ENCODE results near the gene TYMP. TPM values are rescaled to one million over a fixed set of nuclear protein-coding genes. Genes with fewer than 3 reads are reported as not detected.

The TYMP gene
- total RNA-seq, 4 donors from 2014 or later = 86.0 to 281 (median 137) TPM

DNA sequence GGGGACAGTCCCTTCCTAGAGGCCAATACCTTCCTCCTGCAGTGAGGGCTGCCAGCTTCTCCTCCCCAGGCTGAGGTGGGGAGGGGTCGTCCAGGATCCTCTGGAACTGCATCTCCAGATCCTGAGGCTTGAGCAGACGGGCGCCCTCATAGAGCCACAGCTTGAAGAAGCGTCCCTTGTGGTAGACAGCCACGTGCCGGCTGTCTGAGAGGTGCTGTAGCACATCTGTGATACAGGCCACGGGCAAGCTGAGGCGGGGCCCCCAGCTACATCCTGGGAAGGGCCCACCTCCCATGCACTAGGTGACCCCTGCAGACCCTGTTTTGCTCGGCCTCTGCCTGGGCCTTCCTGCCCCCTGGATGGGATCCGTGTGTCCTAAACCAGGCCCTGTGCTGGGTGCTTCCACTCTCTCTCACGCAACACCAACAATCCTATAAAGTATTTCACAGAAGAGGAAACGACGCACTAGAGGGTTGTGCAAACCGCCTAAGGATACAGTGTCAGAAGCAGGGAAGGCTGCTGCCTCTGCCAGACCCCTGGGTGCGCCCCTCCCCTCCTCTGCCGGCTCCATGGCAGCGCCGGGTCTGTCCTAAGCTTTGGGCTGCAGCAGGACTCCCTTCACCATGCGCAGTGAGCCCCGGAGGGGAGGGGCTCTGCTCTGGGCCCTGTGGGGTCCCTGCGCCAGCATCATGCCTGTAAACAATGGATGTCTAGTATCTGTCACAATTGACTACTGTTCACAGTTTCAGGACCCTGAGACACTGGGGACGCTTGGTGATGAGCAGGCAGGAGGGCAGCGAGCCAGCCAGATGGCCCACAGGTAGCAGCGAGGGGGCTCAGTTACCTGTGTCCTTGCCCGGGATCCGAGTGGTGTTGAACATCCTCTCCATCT is 43.9 kb upstream of the TYMP start:
- DNase-seq = no peak
- Histone ChIP-seq H3K4me1 (peaks cover 5 to 12% (median 8%) of the 10 kb centered on the region in 3 donors), H3K9me3 (no peaks in the 10 kb centered on the region), H3K27me3 (no peaks in the 10 kb centered on the region), H3K27ac (no peak overlapping the region), H3K36me3 (peaks cover 6 to 74% (median 6%) of the 10 kb centered on the region in 3 donors), H3K4me3 (no peak overlapping the region)
- 89% methylated on average over 6 to 14 of the region's 26 CpGs for WGBS, 2 donors
- intact Hi-C loops (cut with DNase I) = no loop called here
- TF ChIP-seq, protein P1, sequence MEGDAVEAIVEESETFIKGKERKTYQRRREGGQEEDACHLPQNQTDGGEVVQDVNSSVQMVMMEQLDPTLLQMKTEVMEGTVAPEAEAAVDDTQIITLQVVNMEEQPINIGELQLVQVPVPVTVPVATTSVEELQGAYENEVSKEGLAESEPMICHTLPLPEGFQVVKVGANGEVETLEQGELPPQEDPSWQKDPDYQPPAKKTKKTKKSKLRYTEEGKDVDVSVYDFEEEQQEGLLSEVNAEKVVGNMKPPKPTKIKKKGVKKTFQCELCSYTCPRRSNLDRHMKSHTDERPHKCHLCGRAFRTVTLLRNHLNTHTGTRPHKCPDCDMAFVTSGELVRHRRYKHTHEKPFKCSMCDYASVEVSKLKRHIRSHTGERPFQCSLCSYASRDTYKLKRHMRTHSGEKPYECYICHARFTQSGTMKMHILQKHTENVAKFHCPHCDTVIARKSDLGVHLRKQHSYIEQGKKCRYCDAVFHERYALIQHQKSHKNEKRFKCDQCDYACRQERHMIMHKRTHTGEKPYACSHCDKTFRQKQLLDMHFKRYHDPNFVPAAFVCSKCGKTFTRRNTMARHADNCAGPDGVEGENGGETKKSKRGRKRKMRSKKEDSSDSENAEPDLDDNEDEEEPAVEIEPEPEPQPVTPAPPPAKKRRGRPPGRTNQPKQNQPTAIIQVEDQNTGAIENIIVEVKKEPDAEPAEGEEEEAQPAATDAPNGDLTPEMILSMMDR (IDR thresholded peaks at IDR 0.05) = no peak
- TF ChIP-seq POLR2A (IDR thresholded peaks at IDR 0.05) = no peak

DNA sequence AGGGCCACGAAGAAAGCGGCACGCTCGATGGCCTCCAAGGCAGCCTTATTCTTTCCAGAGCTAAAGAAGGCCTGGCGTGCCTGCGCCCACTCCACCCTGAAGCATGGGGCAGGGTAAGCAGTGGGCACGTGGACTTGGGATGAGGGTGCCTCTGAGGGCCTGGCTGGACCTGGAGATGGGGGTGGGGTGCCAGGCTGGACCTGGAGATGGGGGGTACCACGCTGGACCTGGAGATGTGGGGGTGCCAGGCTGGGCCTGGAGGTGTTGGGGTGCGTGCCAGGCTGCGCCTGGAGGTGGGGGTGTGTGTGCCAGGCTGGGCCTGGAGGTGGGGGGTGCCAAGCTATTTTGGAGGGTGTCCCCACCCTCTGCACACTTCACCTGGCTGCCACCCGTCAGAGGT is 43.2 kb upstream of the TYMP start:
- TF ChIP-seq, protein P1 (IDR thresholded peaks at IDR 0.05) = no peak
- no peak for TF ChIP-seq POLR2A (IDR thresholded peaks at IDR 0.05)
- DNase-seq = no peak
- peaks cover under 1 to 5% (median 3%) of the 10 kb centered on the region in 3 donors for H3K4me1 ChIP-seq
- H3K27me3 ChIP-seq = no peaks in the 10 kb centered on the region
- intact Hi-C loops (cut with DNase I) = no loop called here
- H3K9me3 ChIP-seq = no peaks in the 10 kb centered on the region
- WGBS, 2 donors = 96% methylated on average over 5 of the region's 11 CpGs; no CpG with 5 or more reads in 1 of the 2 donors
- H3K36me3 ChIP-seq = peaks cover 6 to 80% (median 6%) of the 10 kb centered on the region in 3 donors
- no peak overlapping the region for H3K27ac ChIP-seq
- no peak overlapping the region for H3K4me3 ChIP-seq

DNA sequence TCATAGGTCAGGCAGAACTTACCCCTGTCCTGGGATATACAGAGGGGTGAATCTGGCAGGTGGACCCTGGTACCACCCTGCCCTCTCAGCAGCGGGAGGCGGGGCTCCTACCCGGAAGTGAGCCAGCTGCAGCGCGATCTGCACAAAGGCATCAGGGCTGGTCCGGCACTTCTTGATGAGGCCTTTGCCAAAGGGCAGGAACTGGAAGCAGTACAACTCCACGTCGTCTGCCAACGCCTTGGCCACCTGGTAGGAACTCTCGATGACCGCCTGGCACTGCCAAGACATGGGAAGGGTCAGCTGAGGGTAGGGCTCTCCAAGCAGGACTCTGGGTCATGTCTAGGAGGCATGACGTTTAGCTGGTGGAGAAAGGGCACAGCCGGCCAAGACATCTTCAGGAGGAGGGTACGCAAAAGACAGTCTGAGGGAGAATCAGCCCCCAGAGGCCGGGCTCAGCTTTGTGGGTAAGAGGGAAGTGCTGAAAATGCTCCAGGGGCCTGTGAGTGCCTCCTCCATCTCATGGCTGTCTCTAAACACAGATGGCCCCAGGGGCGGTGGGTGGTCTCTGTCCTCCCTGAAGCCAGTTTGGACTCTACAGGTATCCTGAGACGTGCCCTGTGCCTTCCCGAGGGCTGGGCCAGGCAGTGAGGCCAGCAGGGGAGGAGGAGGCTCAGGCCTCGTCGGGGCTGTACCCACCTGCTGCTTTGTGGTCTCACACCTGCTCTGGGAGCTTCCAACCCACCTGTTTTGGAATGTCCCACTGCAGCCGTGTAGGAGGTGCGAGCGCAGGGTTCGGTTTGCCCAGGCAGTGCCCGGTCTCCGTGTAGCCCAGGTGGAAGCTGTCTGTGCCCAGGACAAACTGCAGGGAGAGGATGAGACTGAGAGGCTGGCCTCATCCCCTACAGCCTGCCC is 41.7 kb upstream of the TYMP start:
- DNase-seq = no peak
- 84 to 100% methylated on average over 1 to 7 of the region's 26 CpGs for whole genome bisulfite sequencing, 2 donors
- H3K27ac ChIP-seq = no peak overlapping the region

DNA sequence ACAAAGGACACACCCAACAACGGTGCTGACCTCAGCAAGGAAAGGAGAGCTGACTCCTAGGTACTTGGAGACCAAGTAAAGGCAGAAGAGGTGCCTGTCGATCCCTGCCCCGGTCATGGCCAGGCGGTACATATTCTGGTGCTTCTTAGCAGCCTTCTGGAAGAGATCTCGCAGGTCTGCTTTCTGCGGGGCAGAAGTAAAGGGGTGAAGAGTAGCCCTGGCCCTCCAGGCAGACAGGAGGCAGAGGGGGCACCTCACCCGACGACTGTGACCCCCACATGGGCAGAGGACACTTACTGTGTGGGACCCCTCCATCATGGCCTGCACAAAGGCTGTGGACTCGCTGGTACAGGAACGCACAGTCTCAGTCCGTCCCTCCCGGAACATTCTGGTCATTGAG is 41.0 kb upstream of the TYMP start:
- Histone ChIP-seq H3K27ac (no peak overlapping the region), H3K27me3 (no peaks in the 10 kb centered on the region), H3K36me3 (peaks cover 6 to 82% (median 6%) of the 10 kb centered on the region in 3 donors), H3K4me1 (peaks cover 0 to 8% (median 3%) of the 10 kb centered on the region in 3 donors), H3K4me3 (no peak overlapping the region), H3K9me3 (no peaks in the 10 kb centered on the region)
- intact Hi-C loops (cut with DNase I) = no loop called here
- TF ChIP-seq, protein P1 (IDR thresholded peaks at IDR 0.05) = no peak
- no peak for TF ChIP-seq POLR2A (IDR thresholded peaks at IDR 0.05)
- no peak for DNase-seq
- 88 to 97% methylated on average over 6 to 12 of the region's 12 CpGs for WGBS, 2 donors

More for the DNA sequence above, 41.7 kb upstream of the TYMP start:
- Histone ChIP-seq H3K9me3 (no peaks in the 10 kb centered on the region), H3K4me1 (peaks cover 0 to 8% (median 3%) of the 10 kb centered on the region in 3 donors), H3K27me3 (no peaks in the 10 kb centered on the region), H3K4me3 (no peak overlapping the region), H3K36me3 (peaks cover 6 to 87% (median 6%) of the 10 kb centered on the region in 3 donors)
- intact Hi-C loops (cut with DNase I) = no loop called here
- TF ChIP-seq POLR2A (IDR thresholded peaks at IDR 0.05) = no peak
- TF ChIP-seq, protein P1 (IDR thresholded peaks at IDR 0.05) = no peak

All from esophagus squamous epithelium (tissue), 5 donors.